Adrenal gland (tissue), 5 donors: Measurements from ENCODE around the gene ATCAY.

Experiments
- CTCF ChIP-seq, 6 experiments: fragments of 450-650 bp in 4 of 6; fragments of 200-600 bp in 2 of 6; sonication (generic) in 1 of 6; IDR thresholded peaks; 1 replicate in 5 of 6; 2 replicates in 1 of 6; pipeline versions ENCODE4 v1.5.1 to v1.8.0; 2016 to 2021; ENCODE audit warnings: antibody characterized with exemption in 6 of 6, mild to moderate bottlenecking in 2 of 6, moderate library complexity in 1 of 6
- POLR2A ChIP-seq, 2 donors: fragments of 450-650 bp; IDR thresholded peaks; one replicate each; pipeline ENCODE4 v1.6.1; 2017; ENCODE audit warnings: antibody characterized with exemption in 2 of 2, mild to moderate bottlenecking in 2 of 2, moderate library complexity in 1 of 2
- donor health status: DM: no; HTN: no; CAD: no.

- no peak for TF ChIP-seq CTCF (IDR thresholded peaks at IDR 0.05)
- no peak for TF ChIP-seq POLR2A (IDR thresholded peaks at IDR 0.05)
These were observed 79.3 kb downstream of the ATCAY start for GRCh38 chr19:3959766-3960131.
